B cell (primary cell): Measurements from ENCODE around the gene BLVRB. TPM values are rescaled to one million over a fixed set of nuclear protein-coding genes. Genes with fewer than 3 reads are reported as not detected.

Experiments
- ATAC-seq: fragments of 200-7000 bp; cut with Tn5 transposase; one replicate; pipeline ENCODE4 v1.10.0; 2021; ENCODE audit warnings: low read depth, mild to moderate bottlenecking, moderate number of reproducible peaks, moderate library complexity
- CTCF ChIA-PET: fragments of 350-600 bp; sonication (Branson Sonifier 250); formaldehyde crosslinking; loops from one replicate; lab custom pipeline; 2021; ENCODE audit warnings: antibody characterized with exemption, inconsistent platforms; lab: Charles Lee
- POLR2A ChIA-PET: fragments of 350-600 bp; sonication (Branson Sonifier 250); formaldehyde crosslinking; loops from one replicate; lab custom pipeline; 2021; ENCODE audit warnings: antibody characterized with exemption; lab: Charles Lee
- DNase-seq: peaks from one replicate; pipeline ENCODE4 v3.0.0; 2013
- H2AFZ ChIP-seq: 2 replicates; pipeline ENCODE4 v1.6.1; 2012; ENCODE audit warnings: mild to moderate bottlenecking, low read depth, low read length; ENCODE audit not compliant: insufficient read depth, poor library complexity, severe bottlenecking
- H3K27ac ChIP-seq, 2 donors: 1 replicate in 1 of 2; 2 replicates in 1 of 2; pipeline ENCODE4 v1.5.1; 2012 to 2013; ENCODE audit warnings: low read length in 2 of 2, mild to moderate bottlenecking in 2 of 2, moderate library complexity in 1 of 2
- H3K27me3 ChIP-seq, 4 experiments: fragments of 200-600 bp in 1 of 4; sonication (generic) in 1 of 4; replicated peaks in 1 of 4; 1 replicate in 2 of 4; 2 replicates in 2 of 4; pipeline versions ENCODE4 v1.6.1 to v1.7.0; 2013 to 2016; ENCODE audit warnings: low read length in 3 of 4, mild to moderate bottlenecking in 2 of 4, mixed read lengths in 1 of 4, moderate library complexity in 1 of 4; ENCODE audit not compliant: insufficient read depth in 4 of 4, control insufficient read depth in 3 of 4; ENCODE audit errors: control extremely low read depth in 1 of 4
- H3K36me3 ChIP-seq, 2 experiments: replicated peaks in 1 of 2; 1 replicate in 1 of 2; 2 replicates in 1 of 2; pipeline versions ENCODE4 v1.6.1 to v1.7.1; 2013; ENCODE audit warnings: low read length in 1 of 2; ENCODE audit not compliant: insufficient read depth in 2 of 2, control insufficient read depth in 1 of 2; ENCODE audit errors: control extremely low read depth in 1 of 2, extremely low read depth in 1 of 2
- H3K4me1 ChIP-seq, 2 donors: fragments of 200-600 bp in 1 of 2; sonication (generic) in 1 of 2; 1 replicate in 1 of 2; 2 replicates in 1 of 2; pipeline versions ENCODE4 v1.5.1 to v1.6.1; 2013 to 2017; ENCODE audit warnings: low read length in 2 of 2; ENCODE audit not compliant: control insufficient read depth in 2 of 2, insufficient read depth in 2 of 2
- H3K4me2 ChIP-seq: replicated peaks from 2 replicates; pipeline ENCODE3; 2012; ENCODE audit warnings: mild to moderate bottlenecking, low read depth, low read length; ENCODE audit not compliant: poor library complexity, severe bottlenecking
- H3K4me3 ChIP-seq, 5 experiments: fragments of 200-600 bp in 1 of 5; sonication (generic) in 1 of 5; 1 replicate in 3 of 5; 2 replicates in 2 of 5; pipeline versions ENCODE4 v1.5.1 to v1.7.0; 2011 to 2016; ENCODE audit warnings: low read length in 4 of 5, mild to moderate bottlenecking in 4 of 5, low read depth in 2 of 5, control low read depth in 1 of 5, moderate library complexity in 1 of 5; ENCODE audit not compliant: insufficient read depth in 1 of 5; ENCODE audit errors: control extremely low read depth in 1 of 5, extremely low read depth in 1 of 5
- H3K79me2 ChIP-seq: fragments of 200-600 bp; sonication (generic); one replicate; pipeline ENCODE4 v1.6.0; 2016; ENCODE audit warnings: low read length; ENCODE audit not compliant: control insufficient read depth, insufficient read depth
- H3K9ac ChIP-seq: fragments of 200-600 bp; sonication (generic); 2 replicates; pipeline ENCODE4 v1.6.1; 2017; ENCODE audit warnings: mild to moderate bottlenecking, low read length, moderate library complexity
- H3K9me3 ChIP-seq, 3 donors: one replicate each; pipeline versions ENCODE4 v1.6.1 to v1.7.1; 2013; ENCODE audit warnings: low read length in 2 of 3; ENCODE audit not compliant: control insufficient read depth in 2 of 3, insufficient read depth in 1 of 3; ENCODE audit errors: control extremely low read depth in 1 of 3
- H4K20me1 ChIP-seq: 2 replicates; pipeline ENCODE4 v1.6.0; 2012; ENCODE audit warnings: mild to moderate bottlenecking, low read length; ENCODE audit not compliant: insufficient read depth, control insufficient read depth, poor library complexity, severe bottlenecking
- H3K27ac Mint-ChIP-seq: one replicate; pipeline ENCODE4 v1.8.0; 2021; ENCODE audit warnings: mixed read lengths
- H3K27me3 Mint-ChIP-seq: one replicate; pipeline ENCODE4 v1.8.0; 2021; ENCODE audit warnings: mixed read lengths
- H3K4me1 Mint-ChIP-seq: one replicate; pipeline ENCODE4 v1.8.0; 2021; ENCODE audit warnings: mixed read lengths
- H3K4me3 Mint-ChIP-seq: one replicate; pipeline ENCODE4 v1.8.0; 2021; ENCODE audit warnings: mixed read lengths
- H3K9me3 Mint-ChIP-seq: one replicate; pipeline ENCODE4 v1.8.0; 2022; ENCODE audit warnings: mixed read lengths; ENCODE audit not compliant: insufficient read depth
- CTCF ChIP-seq: fragments of 200-600 bp; IDR thresholded peaks from one replicate; pipeline ENCODE4 v1.8.0; 2022; ENCODE audit warnings: antibody characterized with exemption, mild to moderate bottlenecking
- EZH2 ChIP-seq: IDR thresholded peaks from 2 replicates; pipeline ENCODE4 v1.6.1; 2012; ENCODE audit warnings: borderline replicate concordance, low read depth, mild to moderate bottlenecking, moderate library complexity, low read length; ENCODE audit not compliant: insufficient read depth, poor library complexity, severe bottlenecking
- WGBS: methylation state at CpG from one replicate; pipeline ENCODE4 v1.1.5; 2013; ENCODE audit warnings: missing lambda C conversion rate; ENCODE audit not compliant: insufficient coverage; 5-methylcytosine and 5-hydroxymethylcytosine counted together
- intact Hi-C: fragments of 100-400 bp; cut with micrococcal nuclease; formaldehyde crosslinking; loops from one replicate; pipeline ENCODE4 v1.10.0; 2022
- polyA plus RNA-seq: library from polyadenylated mRNA; depleted of rRNA; stranded (reverse); fragments of >200 nt; gene quantifications from 2 replicates; pipeline ENCODE4 v1.2.3, GENCODE V29; 2012
- total RNA-seq, 2 donors: library from RNA; stranded (reverse); fragments of 120-200 nt in 1 of 2; gene quantifications; 1 replicate in 1 of 2; 2 replicates in 1 of 2; pipeline versions ENCODE4 v1.2.3 to v1.2.4, GENCODE V29; 2013 to 2022

Gene BLVRB
- total and polyA plus RNA-seq, 2 donors (not counting 1 experiment from before 2014, with no cell fraction given): 14.2 to 23.2 TPM

GRCh38 chr19:40511487-40511886, 45.9 kb upstream of the BLVRB start:
- no peaks in the 10 kb centered on the region for H3K9me3 Mint-ChIP-seq
- TF ChIP-seq EZH2 (no peak), CTCF (no peak)
- peaks cover 49% of the 10 kb centered on the region for H3K27me3 Mint-ChIP-seq
- CTCF ChIA-PET: interaction anchor here (0.6 kb wide), 1 partner anchor 124 kb away, joined by 4 read pairs; no protein-coding TSS in a partner anchor
- Histone ChIP-seq H3K27ac (no peak overlapping the region), H3K9ac (no peak overlapping the region), H3K4me1 (peaks cover 3 to 7% of the 10 kb centered on the region in 2 donors), H4K20me1 (no peaks in the 10 kb centered on the region), H3K4me3 (no peak overlapping the region), H3K9me3 (peaks cover 0 to 5% (median 0%) of the 10 kb centered on the region in 3 donors), H3K27me3 (peaks cover 0 to 52% (median 16%) of the 10 kb centered on the region in 4 experiments), H2AFZ (no peak overlapping the region), H3K4me2 (no peak overlapping the region), H3K36me3 (no peaks in the 10 kb centered on the region), H3K79me2 (no peaks in the 10 kb centered on the region)
- no peak overlapping the region for H3K27ac Mint-ChIP-seq
- POLR2A ChIA-PET: no interaction called here
- peaks cover 3% of the 10 kb centered on the region for H3K4me1 Mint-ChIP-seq
- no peak for DNase-seq
- no peak for ATAC-seq
- H3K4me3 Mint-ChIP-seq: no peak overlapping the region
- intact Hi-C loops: no loop called here
- 64% methylated on average over 4 of the region's 6 CpGs for WGBS

DNA sequence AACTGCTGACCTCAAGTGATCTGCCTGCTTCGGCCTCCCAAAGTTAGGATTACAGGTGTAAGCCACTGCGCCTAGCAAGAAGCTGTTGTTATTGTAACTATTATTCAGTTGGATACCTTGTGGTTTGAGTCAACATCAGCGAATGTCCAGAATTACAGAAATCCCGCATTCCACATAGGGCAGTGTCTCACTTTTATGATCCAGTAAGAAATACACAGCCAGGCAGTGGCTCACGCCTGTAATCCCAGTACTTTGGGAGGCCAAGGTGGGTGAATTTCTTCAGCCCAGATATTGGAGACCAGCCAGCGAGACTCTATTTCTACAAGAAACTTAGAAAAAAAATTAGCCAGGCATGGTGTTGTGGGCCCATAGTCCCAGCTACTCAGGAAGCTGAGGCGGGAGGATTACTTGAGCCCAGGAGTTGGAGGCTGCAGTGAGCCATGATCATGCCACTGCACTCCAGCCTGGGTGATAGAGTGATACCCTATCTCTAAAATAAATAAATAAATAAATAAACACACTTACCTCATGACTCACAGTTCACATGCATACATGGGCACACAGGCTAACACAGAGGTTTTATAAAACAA, 45.1 kb upstream of the BLVRB start:
- CTCF ChIA-PET: no interaction called here

More for the DNA sequence above, 45.1 kb upstream of the BLVRB start:
- POLR2A ChIA-PET: no interaction called here
- Histone ChIP-seq H2AFZ (no peak overlapping the region), H3K4me2 (no peak overlapping the region), H3K27me3 (peaks cover 0 to 52% (median 16%) of the 10 kb centered on the region in 4 experiments), H3K4me3 (no peak overlapping the region), H3K9ac (no peak overlapping the region), H4K20me1 (no peaks in the 10 kb centered on the region), H3K4me1 (peaks cover 3 to 7% of the 10 kb centered on the region in 2 donors), H3K79me2 (no peaks in the 10 kb centered on the region), H3K9me3 (peaks cover 0 to 7% (median 0%) of the 10 kb centered on the region in 3 donors), H3K36me3 (no peaks in the 10 kb centered on the region), H3K27ac (no peak overlapping the region)
- no peak for DNase-seq
- WGBS: 98% methylated on average over 5 of the region's 7 CpGs
- H3K4me1 Mint-ChIP-seq: peaks cover 3% of the 10 kb centered on the region
- no peaks in the 10 kb centered on the region for H3K9me3 Mint-ChIP-seq
- no peak overlapping the region for H3K27ac Mint-ChIP-seq
- ATAC-seq: no peak
- H3K4me3 Mint-ChIP-seq: no peak overlapping the region
- intact Hi-C loops: no loop called here
- TF ChIP-seq CTCF (no peak), EZH2 (no peak)
- peaks cover 54% of the 10 kb centered on the region for H3K27me3 Mint-ChIP-seq
